ENCODE data around the gene BFSP1. TPM values are rescaled to one million over a fixed set of nuclear protein-coding genes. Genes with fewer than 3 reads are reported as not detected.

BFSP1 gene
- total and polyA plus RNA-seq, 2 of the 8 experiments (the other 6 are each of a cell fraction or from before 2014, with no cell fraction given) = 1.5 to 2.5 TPM

DNA sequence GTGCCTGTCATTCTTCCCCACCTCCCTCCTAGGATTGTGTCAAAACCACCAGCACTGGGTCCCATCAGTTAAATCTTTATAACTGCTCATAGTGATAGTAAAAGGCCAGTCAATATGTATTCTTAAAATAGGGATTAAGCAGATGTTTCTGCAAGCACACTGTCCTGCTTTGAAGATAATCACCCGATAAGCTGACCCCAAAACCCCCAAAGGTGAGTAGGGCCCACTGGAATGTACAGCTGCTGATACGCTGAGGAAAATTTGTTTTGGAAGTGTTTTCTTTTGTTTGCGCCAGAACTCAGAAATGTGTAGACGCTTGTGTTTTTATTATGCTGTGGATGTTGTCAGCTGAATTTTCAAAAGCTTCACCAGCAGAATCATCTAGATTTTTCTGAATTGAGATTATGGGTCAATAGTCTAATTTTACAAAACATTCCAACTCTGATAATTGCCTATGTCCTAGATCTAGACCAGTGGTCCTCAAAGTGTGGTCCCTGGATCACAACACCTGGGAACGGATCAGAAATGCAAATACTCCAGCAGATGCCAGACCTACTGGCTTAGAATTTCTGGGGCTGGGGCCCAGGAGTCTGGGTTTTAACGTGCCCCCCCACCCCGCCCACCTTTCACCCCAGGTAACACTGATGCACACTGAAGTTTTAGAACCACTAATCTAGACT, 11.4 kb downstream of the BFSP1 start:
- Histone ChIP-seq H2AK5ac (ENCODE audit: low read depth, low read length) (no peak overlapping the region), H3K18ac (ENCODE audit: extremely low read depth, low read length) (no peak overlapping the region), H3K23me2 (ENCODE audit: low read depth, low read length) (no peaks in the 10 kb centered on the region), H2BK20ac (ENCODE audit: low read length) (no peak overlapping the region), H2BK12ac (ENCODE audit: low read depth, low read length) (no peak overlapping the region), H3K27me3 (replicated peaks in 1 of 4; ENCODE audit: control insufficient read depth in 3 of 4, extremely low read depth in 1 of 4, insufficient read depth in 3 of 4, low read length in 3 of 4) (no peaks in the 10 kb centered on the region), H2BK120ac (replicated peaks; ENCODE audit: low read depth, low read length) (no peak overlapping the region), H3K4me3 (ENCODE audit: extremely low read depth in 1 of 4, insufficient read depth in 2 of 4, low read depth in 3 of 4, low read length in 4 of 4) (no peak overlapping the region), H3K4ac (replicated peaks; ENCODE audit: insufficient read length, low read depth, low read length) (no peak overlapping the region), H3K27ac (ENCODE audit: low read depth, low read length) (no peak overlapping the region), H3K79me2 (ENCODE audit: control insufficient read depth in 1 of 2, insufficient read depth in 2 of 2, low read length in 2 of 2) (no peaks in the 10 kb centered on the region), H2BK5ac (ENCODE audit: low read depth, low read length) (no peak overlapping the region), H3K9ac (replicated peaks in 1 of 4; ENCODE audit: extremely low read depth in 1 of 4, low read depth in 3 of 4, low read length in 3 of 4) (no peak overlapping the region), H3K9me3 (ENCODE audit: insufficient read depth in 2 of 2, low read depth in 1 of 2, low read length in 1 of 2) (no peaks in the 10 kb centered on the region), H3K14ac (ENCODE audit: insufficient read length) (no peak overlapping the region), H4K8ac (ENCODE audit: extremely low read depth, insufficient read depth, low read length) (no peak overlapping the region), H3K36me3 (ENCODE audit: control insufficient read depth in 2 of 4, insufficient read depth in 4 of 4, low read length in 3 of 4) (no peaks in the 10 kb centered on the region), H4K5ac (ENCODE audit: insufficient read length, low read depth, low read length) (no peak overlapping the region), H4K91ac (replicated peaks; ENCODE audit: insufficient read length, low read length) (no peak overlapping the region), H4K20me1 (replicated peaks in 1 of 2; ENCODE audit: control insufficient read depth in 1 of 2, insufficient read depth in 2 of 2, low read length in 2 of 2) (no peaks in the 10 kb centered on the region), H3K56ac (replicated peaks; ENCODE audit: insufficient read length, low read depth, low read length) (no peak overlapping the region), H3K4me2 (ENCODE audit: insufficient read depth in 1 of 2, low read depth in 2 of 2, low read length in 2 of 2) (no peak overlapping the region), H3K4me1 (replicated peaks in 1 of 4; ENCODE audit: control insufficient read depth in 3 of 4, insufficient read depth in 4 of 4, low read length in 3 of 4) (no peaks in the 10 kb centered on the region), H2BK15ac (ENCODE audit: low read length) (no peak overlapping the region), H3K79me1 (ENCODE audit: low read depth, low read length) (no peaks in the 10 kb centered on the region), H2AFZ (ENCODE audit: low read length) (no peak overlapping the region), H3K23ac (ENCODE audit: insufficient read length) (no peak overlapping the region)
- CTCF ChIA-PET (ENCODE audit: partially characterized antibody) = interaction anchor here (0.6 to 3.0 kb wide), 4 partner anchors 15 to 98 kb away, joined by 3 to 15 read pairs (median 3); no protein-coding TSS in a partner anchor
- FAIRE-seq (no peak), DNase-seq (ENCODE audit: low read depth in 1 of 2, low spot score in 2 of 2) (no peak)
- POLR2A ChIA-PET (ENCODE audit: partially characterized antibody) = interaction anchor here (1.1 kb wide), 1 partner anchor 14 kb away, joined by 3 read pairs; no protein-coding TSS in a partner anchor
- WGBS, 2 experiments (ENCODE audit: extremely low coverage in 1 of 2, insufficient coverage in 1 of 2, insufficient read length in 1 of 2, insufficient replicate concordance in 2 of 2, low coverage in 1 of 2, low lambda C conversion rate in 2 of 2, missing lambda C conversion rate in 1 of 2) = 87% methylated on average over 7 of the region's 7 CpGs; no CpG with 5 or more reads in 1 of the 2 experiments
- no peak for TF ChIP-seq POU5F1 (IDR thresholded peaks at IDR 0.05; ENCODE audit: low read depth, low read length)
- TF ChIP-seq CREB1 (IDR thresholded peaks at IDR 0.05) = no peak
- TF ChIP-seq RBBP5 (IDR thresholded peaks at IDR 0.05; ENCODE audit: borderline replicate concordance, low read depth, low read length) = no peak
- no peak for TF ChIP-seq SP2 (IDR thresholded peaks at IDR 0.05; ENCODE audit: low read length)
- no peak for TF ChIP-seq SIRT6 (IDR thresholded peaks at IDR 0.05; ENCODE audit: low read length)
- no peak for TF ChIP-seq E2F6 (IDR thresholded peaks at IDR 0.05)
- no peak for TF ChIP-seq CTBP2 (IDR thresholded peaks at IDR 0.05; ENCODE audit: borderline replicate concordance, insufficient read depth, insufficient read length, low read length)
- no peak for TF ChIP-seq MAFK (IDR thresholded peaks at IDR 0.05; ENCODE audit: low read depth, low read length)
- no peak for TF ChIP-seq ATF3 (IDR thresholded peaks at IDR 0.05; ENCODE audit: insufficient read depth, low read depth, low read length)
- no peak for TF ChIP-seq KDM5A (IDR thresholded peaks at IDR 0.05; ENCODE audit: low read length)
